CD4-positive, alpha-beta T cell treated with Interferon alpha-2 for 1 hour (primary cell): Measurements from ENCODE around the gene P2RY14.

ENCODE experiments used
- DNase-seq, 2 donors: peaks; one replicate each; pipeline ENCODE4 v3.0.0-alpha.2; 2020 to 2022

Gene P2RY14

GRCh38 chr3:151278230-151278629 is at the start of gene P2RY14:
TSS of gene P2RY14 (minus strand) at chr3:151278542. CDS start at chr3:151214316, 64,226 bp downstream.
- DNase-seq: peak; percentile 28 to 38

GRCh38 chr3:151327571-151328198 is 49.3 kb upstream of the P2RY14 start:
- no peak for DNase-seq

- DNase-seq: no peak
Observed at GRCh38 chr3:151322511-151322910, 44.2 kb upstream of the P2RY14 start.

- no peak for DNase-seq
Observed at GRCh38 chr3:151321526-151321925, 43.2 kb upstream of the P2RY14 start.

GRCh38 chr3:151320131-151320530 is 41.8 kb upstream of the P2RY14 start:
- DNase-seq: no peak

GRCh38 chr3:151319628-151320027 is 41.3 kb upstream of the P2RY14 start:
- no peak for DNase-seq

- DNase-seq: no peak
Observed at GRCh38 chr3:151318991-151319390, 40.6 kb upstream of the P2RY14 start.

- no peak for DNase-seq
Observed at GRCh38 chr3:151318313-151318712, 40.0 kb upstream of the P2RY14 start.

- no peak for DNase-seq
Observed at GRCh38 chr3:151316267-151316991, 38.1 kb upstream of the P2RY14 start, which contains the start of gene GPR87. TSS of gene GPR87 (minus strand) at chr3:151316820. CDS start at chr3:151300100, 16,720 bp downstream.

GRCh38 chr3:151315846-151316245 is 37.5 kb upstream of the P2RY14 start:
- DNase-seq: no peak

- DNase-seq: no peak
Observed at GRCh38 chr3:151315136-151315535, 36.8 kb upstream of the P2RY14 start.

GRCh38 chr3:151314593-151314992 is 36.3 kb upstream of the P2RY14 start:
- no peak for DNase-seq

- no peak for DNase-seq
Observed at GRCh38 chr3:151314137-151314536, 35.8 kb upstream of the P2RY14 start.

GRCh38 chr3:151312972-151313371 is 34.6 kb upstream of the P2RY14 start:
- DNase-seq: no peak

GRCh38 chr3:151309566-151309965 is 31.2 kb upstream of the P2RY14 start:
- no peak for DNase-seq

GRCh38 chr3:151307583-151308488 is 29.5 kb upstream of the P2RY14 start:
- no peak for DNase-seq

GRCh38 chr3:151307131-151307530 is 28.8 kb upstream of the P2RY14 start:
- DNase-seq: no peak

- no peak for DNase-seq
Observed at GRCh38 chr3:151306168-151306810, 27.9 kb upstream of the P2RY14 start.

GRCh38 chr3:151305775-151306151 is 27.4 kb upstream of the P2RY14 start:
- no peak for DNase-seq

- no peak for DNase-seq
Observed at GRCh38 chr3:151305060-151305774, 26.9 kb upstream of the P2RY14 start.

- DNase-seq: no peak
Observed at GRCh38 chr3:151303751-151304150, 25.4 kb upstream of the P2RY14 start.

- DNase-seq: no peak
Observed at GRCh38 chr3:151301787-151302186, 23.4 kb upstream of the P2RY14 start.
